Measurements from ENCODE around the gene SLC26A6.

DNA sequence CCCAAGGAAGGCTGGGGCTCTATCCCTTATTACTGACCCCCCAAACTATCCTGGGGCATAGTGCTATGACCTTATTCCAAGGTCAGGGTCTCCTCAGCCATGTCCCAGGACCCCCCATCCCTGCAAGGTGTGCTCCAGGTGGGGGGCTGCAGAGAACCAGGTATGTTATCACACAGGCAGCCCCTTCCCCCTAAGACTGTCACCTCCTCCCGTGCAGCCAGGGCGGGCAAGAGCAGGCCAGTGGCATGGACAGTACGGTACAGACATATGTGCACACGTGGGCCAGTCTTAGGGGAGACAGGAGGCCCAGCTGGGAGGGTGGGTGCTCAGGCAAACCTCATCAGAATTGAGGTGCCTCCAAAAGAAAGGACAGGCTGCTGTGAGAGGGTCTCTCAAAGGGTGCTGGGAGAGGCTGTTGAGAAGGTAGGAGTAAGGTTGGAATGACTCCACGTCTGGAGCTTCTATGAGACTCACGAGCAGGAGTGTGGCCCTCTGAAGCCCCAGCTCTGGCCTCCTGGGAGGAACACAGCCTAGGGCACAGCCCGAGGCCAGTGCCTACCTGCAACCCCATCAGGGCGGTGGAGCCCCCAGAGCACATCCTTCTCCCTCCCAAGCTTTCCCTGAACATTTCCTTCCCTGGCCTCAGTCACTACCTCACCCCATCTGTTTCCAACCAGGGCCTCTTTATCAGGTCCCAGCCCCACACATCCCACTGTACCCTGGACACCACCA is 38.4 kb downstream of the SLC26A6 start:
- TF ChIP-seq CTCF (IDR thresholded peaks at IDR 0.05) (no peak), TCF7L2 (IDR thresholded peaks at IDR 0.05; ENCODE audit: low read depth, low read length) (no peak), REST (IDR thresholded peaks at IDR 0.05; ENCODE audit: insufficient read depth in 1 of 2, low read depth in 2 of 2, low read length in 1 of 2) (no peak), SIN3A (IDR thresholded peaks at IDR 0.05; ENCODE audit: borderline replicate concordance, insufficient read depth, low read depth, low read length) (no peak), POLR2AphosphoS5 (IDR thresholded peaks at IDR 0.05; ENCODE audit: low read depth, low read length) (no peak)
